ENCODE results near the gene FPGS. TPM values are rescaled to one million over a fixed set of nuclear protein-coding genes. Genes with fewer than 3 reads are reported as not detected.

Gene FPGS
- total RNA-seq, 1 experiment from 2014 or later, result 81.7 TPM

GRCh38 chr9:127765418-127765817 lies 37.3 kb upstream of the FPGS start:
- no peak for ATAC-seq
- Mint-ChIP-seq H3K9me3 (no peaks in the 10 kb centered on the region), H3K4me1 (peaks cover 52% of the 10 kb centered on the region), H3K4me3 (no peak overlapping the region), H3K36me3 (no peaks in the 10 kb centered on the region), H3K27ac (no peak overlapping the region), H3K27me3 (ENCODE audit: low read depth) (peaks cover 8% of the 10 kb centered on the region)
- no peak for DNase-seq (ENCODE audit: low spot score)
- ChIA-PET CTCF (interaction anchor here (0.8 to 2.6 kb wide), 5 partner anchors 11 to 104 kb away, joined by 3 to 19 read pairs (median 5); partner anchors contain the start of genes CDK9 and TOR2A), POLR2A (no interaction called here)
- TF ChIP-seq NR3C1 (CRISPR knock-in tag; conservative IDR thresholded peaks at IDR 0.05; ENCODE audit: low read depth) (no peak), ESRRA (CRISPR knock-in tag; IDR thresholded peaks at IDR 0.05; ENCODE audit: borderline replicate concordance) (no peak), JUN (CRISPR knock-in tag; IDR thresholded peaks at IDR 0.05) (no peak), TP53 (CRISPR knock-in tag; IDR thresholded peaks at IDR 0.05) (no peak), ZNF423 (CRISPR knock-in tag; IDR thresholded peaks at IDR 0.05) (no peak), E2F1 (CRISPR knock-in tag; IDR thresholded peaks at IDR 0.05) (no peak), ZNF396 (CRISPR knock-in tag; IDR thresholded peaks at IDR 0.05; ENCODE audit: borderline replicate concordance) (no peak), NR1H2 (CRISPR knock-in tag; IDR thresholded peaks at IDR 0.05) (no peak), ZNF671 (CRISPR knock-in tag; IDR thresholded peaks at IDR 0.05) (no peak), PRRX2 (CRISPR knock-in tag; IDR thresholded peaks at IDR 0.05) (no peak), OVOL2 (CRISPR knock-in tag; IDR thresholded peaks at IDR 0.05; ENCODE audit: borderline replicate concordance) (no peak), AFF4 (CRISPR knock-in tag; IDR thresholded peaks at IDR 0.05; ENCODE audit: borderline replicate concordance) (no peak)
- TF ChIP-seq, protein P1, sequence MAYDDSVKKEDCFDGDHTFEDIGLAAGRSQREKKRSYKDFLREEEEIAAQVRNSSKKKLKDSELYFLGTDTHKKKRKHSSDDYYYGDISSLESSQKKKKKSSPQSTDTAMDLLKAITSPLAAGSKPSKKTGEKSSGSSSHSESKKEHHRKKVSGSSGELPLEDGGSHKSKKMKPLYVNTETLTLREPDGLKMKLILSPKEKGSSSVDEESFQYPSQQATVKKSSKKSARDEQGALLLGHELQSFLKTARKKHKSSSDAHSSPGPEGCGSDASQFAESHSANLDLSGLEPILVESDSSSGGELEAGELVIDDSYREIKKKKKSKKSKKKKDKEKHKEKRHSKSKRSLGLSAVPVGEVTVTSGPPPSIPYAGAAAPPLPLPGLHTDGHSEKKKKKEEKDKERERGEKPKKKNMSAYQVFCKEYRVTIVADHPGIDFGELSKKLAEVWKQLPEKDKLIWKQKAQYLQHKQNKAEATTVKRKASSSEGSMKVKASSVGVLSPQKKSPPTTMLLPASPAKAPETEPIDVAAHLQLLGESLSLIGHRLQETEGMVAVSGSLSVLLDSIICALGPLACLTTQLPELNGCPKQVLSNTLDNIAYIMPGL (CRISPR knock-in tag; IDR thresholded peaks at IDR 0.05), result no peak
- TF ChIP-seq, protein P2, sequence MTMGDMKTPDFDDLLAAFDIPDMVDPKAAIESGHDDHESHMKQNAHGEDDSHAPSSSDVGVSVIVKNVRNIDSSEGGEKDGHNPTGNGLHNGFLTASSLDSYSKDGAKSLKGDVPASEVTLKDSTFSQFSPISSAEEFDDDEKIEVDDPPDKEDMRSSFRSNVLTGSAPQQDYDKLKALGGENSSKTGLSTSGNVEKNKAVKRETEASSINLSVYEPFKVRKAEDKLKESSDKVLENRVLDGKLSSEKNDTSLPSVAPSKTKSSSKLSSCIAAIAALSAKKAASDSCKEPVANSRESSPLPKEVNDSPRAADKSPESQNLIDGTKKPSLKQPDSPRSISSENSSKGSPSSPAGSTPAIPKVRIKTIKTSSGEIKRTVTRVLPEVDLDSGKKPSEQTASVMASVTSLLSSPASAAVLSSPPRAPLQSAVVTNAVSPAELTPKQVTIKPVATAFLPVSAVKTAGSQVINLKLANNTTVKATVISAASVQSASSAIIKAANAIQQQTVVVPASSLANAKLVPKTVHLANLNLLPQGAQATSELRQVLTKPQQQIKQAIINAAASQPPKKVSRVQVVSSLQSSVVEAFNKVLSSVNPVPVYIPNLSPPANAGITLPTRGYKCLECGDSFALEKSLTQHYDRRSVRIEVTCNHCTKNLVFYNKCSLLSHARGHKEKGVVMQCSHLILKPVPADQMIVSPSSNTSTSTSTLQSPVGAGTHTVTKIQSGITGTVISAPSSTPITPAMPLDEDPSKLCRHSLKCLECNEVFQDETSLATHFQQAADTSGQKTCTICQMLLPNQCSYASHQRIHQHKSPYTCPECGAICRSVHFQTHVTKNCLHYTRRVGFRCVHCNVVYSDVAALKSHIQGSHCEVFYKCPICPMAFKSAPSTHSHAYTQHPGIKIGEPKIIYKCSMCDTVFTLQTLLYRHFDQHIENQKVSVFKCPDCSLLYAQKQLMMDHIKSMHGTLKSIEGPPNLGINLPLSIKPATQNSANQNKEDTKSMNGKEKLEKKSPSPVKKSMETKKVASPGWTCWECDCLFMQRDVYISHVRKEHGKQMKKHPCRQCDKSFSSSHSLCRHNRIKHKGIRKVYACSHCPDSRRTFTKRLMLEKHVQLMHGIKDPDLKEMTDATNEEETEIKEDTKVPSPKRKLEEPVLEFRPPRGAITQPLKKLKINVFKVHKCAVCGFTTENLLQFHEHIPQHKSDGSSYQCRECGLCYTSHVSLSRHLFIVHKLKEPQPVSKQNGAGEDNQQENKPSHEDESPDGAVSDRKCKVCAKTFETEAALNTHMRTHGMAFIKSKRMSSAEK (CRISPR knock-in tag; IDR thresholded peaks at IDR 0.05; ENCODE audit: borderline replicate concordance), result no peak
- TF ChIP-seq, protein P3, sequence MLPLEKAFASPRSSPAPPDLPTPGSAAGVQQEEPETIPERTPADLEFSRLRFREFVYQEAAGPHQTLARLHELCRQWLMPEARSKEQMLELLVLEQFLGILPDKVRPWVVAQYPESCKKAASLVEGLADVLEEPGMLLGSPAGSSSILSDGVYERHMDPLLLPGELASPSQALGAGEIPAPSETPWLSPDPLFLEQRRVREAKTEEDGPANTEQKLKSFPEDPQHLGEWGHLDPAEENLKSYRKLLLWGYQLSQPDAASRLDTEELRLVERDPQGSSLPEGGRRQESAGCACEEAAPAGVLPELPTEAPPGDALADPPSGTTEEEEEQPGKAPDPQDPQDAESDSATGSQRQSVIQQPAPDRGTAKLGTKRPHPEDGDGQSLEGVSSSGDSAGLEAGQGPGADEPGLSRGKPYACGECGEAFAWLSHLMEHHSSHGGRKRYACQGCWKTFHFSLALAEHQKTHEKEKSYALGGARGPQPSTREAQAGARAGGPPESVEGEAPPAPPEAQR (CRISPR knock-in tag; IDR thresholded peaks at IDR 0.05), result no peak
- TF ChIP-seq, protein P4, sequence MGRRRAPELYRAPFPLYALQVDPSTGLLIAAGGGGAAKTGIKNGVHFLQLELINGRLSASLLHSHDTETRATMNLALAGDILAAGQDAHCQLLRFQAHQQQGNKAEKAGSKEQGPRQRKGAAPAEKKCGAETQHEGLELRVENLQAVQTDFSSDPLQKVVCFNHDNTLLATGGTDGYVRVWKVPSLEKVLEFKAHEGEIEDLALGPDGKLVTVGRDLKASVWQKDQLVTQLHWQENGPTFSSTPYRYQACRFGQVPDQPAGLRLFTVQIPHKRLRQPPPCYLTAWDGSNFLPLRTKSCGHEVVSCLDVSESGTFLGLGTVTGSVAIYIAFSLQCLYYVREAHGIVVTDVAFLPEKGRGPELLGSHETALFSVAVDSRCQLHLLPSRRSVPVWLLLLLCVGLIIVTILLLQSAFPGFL (CRISPR knock-in tag; IDR thresholded peaks at IDR 0.05; ENCODE audit: borderline replicate concordance), result no peak

All from WTC11 (cell line).